SK-N-SH treated with all-trans-retinoic acid at 6 μM for 48 hours (cell line): Measurements from ENCODE around the gene CHRND.

Experiments used
- ATAC-seq: fragments of 200-7000 bp; cut with Tn5 transposase; 3 replicates; pipeline ENCODE4 v1.9.1; 2020; ENCODE audit warnings: mild to moderate bottlenecking, moderate library complexity
- BACH2 ChIP-seq: fragments of 250-450 bp; sonication (Bioruptor Pico); IDR thresholded peaks from 2 replicates; pipeline ENCODE4 v1.9.0; 2021; ENCODE audit warnings: mild to moderate bottlenecking, borderline replicate concordance
- CSDC2 ChIP-seq: fragments of 250-450 bp; sonication (Bioruptor Pico); IDR thresholded peaks from 2 replicates; pipeline ENCODE4 v1.5.0; 2020; ENCODE audit warnings: mild to moderate bottlenecking, moderate library complexity
- ESRRG ChIP-seq: fragments of 250-450 bp; sonication (Bioruptor Pico); IDR thresholded peaks from 2 replicates; pipeline ENCODE4 v1.6.1; 2021; ENCODE audit warnings: mild to moderate bottlenecking
- GLIS3 ChIP-seq: fragments of 250-450 bp; sonication (Bioruptor Pico); IDR thresholded peaks from 2 replicates; pipeline ENCODE4 v1.5.0; 2020; ENCODE audit warnings: mild to moderate bottlenecking, moderate library complexity
- OSR1 ChIP-seq: fragments of 250-450 bp; sonication (Bioruptor Pico); IDR thresholded peaks from 2 replicates; pipeline ENCODE4 v1.8.0; 2022; ENCODE audit warnings: moderate library complexity, mild to moderate bottlenecking, inconsistent platforms
- PPARA ChIP-seq: fragments of 250-450 bp; sonication (Bioruptor Pico); IDR thresholded peaks from 2 replicates; pipeline ENCODE4 v1.5.0; 2020; ENCODE audit warnings: mild to moderate bottlenecking, borderline replicate concordance
- RARB ChIP-seq: fragments of 250-450 bp; sonication (Bioruptor Pico); IDR thresholded peaks from 2 replicates; pipeline ENCODE4 v1.8.0; 2021; ENCODE audit warnings: mild to moderate bottlenecking, moderate library complexity
- SNAI2 ChIP-seq: fragments of 250-450 bp; sonication (Bioruptor Pico); IDR thresholded peaks from 2 replicates; pipeline ENCODE4 v1.5.0; 2020; ENCODE audit warnings: mild to moderate bottlenecking, moderate library complexity
- TCF4 ChIP-seq: fragments of 250-450 bp; sonication (Bioruptor Pico); IDR thresholded peaks from 2 replicates; pipeline ENCODE4 v1.8.0; 2021; ENCODE audit warnings: mild to moderate bottlenecking, moderate library complexity, borderline replicate concordance
- TOX ChIP-seq: fragments of 250-450 bp; sonication (Bioruptor Pico); IDR thresholded peaks from 2 replicates; pipeline ENCODE4 v1.8.0; 2021; ENCODE audit warnings: mild to moderate bottlenecking, moderate library complexity, borderline replicate concordance
- ZC3H10 ChIP-seq: fragments of 250-450 bp; sonication (Bioruptor Pico); IDR thresholded peaks from 2 replicates; pipeline ENCODE4 v1.5.1; 2021; ENCODE audit warnings: mild to moderate bottlenecking, moderate library complexity
- ZFP3 ChIP-seq: fragments of 250-450 bp; sonication (Bioruptor Pico); IDR thresholded peaks from 2 replicates; pipeline ENCODE4 v1.5.0; 2020; ENCODE audit warnings: mild to moderate bottlenecking, moderate library complexity
- ZFP30 ChIP-seq: fragments of 450-650 bp; formaldehyde crosslinking; IDR thresholded peaks from 2 replicates; pipeline ENCODE4 v1.5.0; 2022; ENCODE audit warnings: mild to moderate bottlenecking, moderate library complexity
- ZNF565 ChIP-seq: fragments of 450-650 bp; formaldehyde crosslinking; conservative IDR thresholded peaks from 2 replicates; pipeline ENCODE4 v1.5.0; 2020; ENCODE audit warnings: low read depth, mild to moderate bottlenecking, moderate library complexity
- ZNF70 ChIP-seq: fragments of 450-650 bp; formaldehyde crosslinking; IDR thresholded peaks from 2 replicates; pipeline ENCODE4 v1.5.0; 2020; ENCODE audit warnings: mild to moderate bottlenecking, moderate library complexity
- ZNF8 ChIP-seq: fragments of 450-650 bp; formaldehyde crosslinking; IDR thresholded peaks from 2 replicates; pipeline ENCODE4 v1.5.0; 2020; ENCODE audit warnings: mild to moderate bottlenecking, moderate library complexity
- TF ChIP-seq, protein P1 (sequence below): fragments of 250-450 bp; sonication (Bioruptor Pico); IDR thresholded peaks from 2 replicates; pipeline ENCODE4 v1.5.0; 2020; ENCODE audit warnings: mild to moderate bottlenecking, moderate library complexity
- TF ChIP-seq, protein P2 (sequence below): fragments of 250-450 bp; sonication (Bioruptor Pico); IDR thresholded peaks from 2 replicates; pipeline ENCODE4 v1.5.1; 2020; ENCODE audit warnings: low read depth, mild to moderate bottlenecking, moderate library complexity
- TF ChIP-seq, protein P3 (sequence below): fragments of 250-450 bp; sonication (Bioruptor Pico); IDR thresholded peaks from 2 replicates; pipeline ENCODE4 v1.5.1; 2021; ENCODE audit warnings: mild to moderate bottlenecking, moderate library complexity

Gene CHRND

DNA sequence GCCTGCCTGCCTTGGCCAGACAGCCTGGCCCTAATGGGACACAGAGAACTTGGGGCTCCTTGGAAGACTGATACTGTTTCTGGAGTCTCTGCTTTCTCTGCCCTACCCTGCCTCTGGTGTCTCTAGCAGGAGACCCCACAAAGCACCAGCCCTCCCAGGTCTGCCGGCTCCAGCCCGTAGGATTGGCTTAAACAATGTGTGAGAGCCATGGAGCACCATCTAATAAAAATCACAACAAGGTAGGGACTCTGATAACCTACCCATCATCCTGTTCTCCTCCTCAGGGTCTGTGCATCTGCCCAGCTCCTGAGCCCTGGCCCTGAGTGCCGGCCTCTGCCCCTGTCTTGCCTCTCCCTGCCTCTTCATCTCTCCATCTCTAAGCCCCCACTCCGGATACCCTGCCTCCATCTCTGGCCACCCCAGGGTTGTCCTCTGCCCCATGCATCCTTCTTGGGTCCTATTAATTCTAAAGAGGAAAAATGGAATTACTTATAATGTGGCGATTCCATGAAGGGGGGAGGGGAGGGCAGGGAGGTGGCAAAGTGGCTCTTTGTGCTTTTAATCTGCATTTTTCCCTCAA lies 37.1 kb upstream of the CHRND start:
- TF ChIP-seq PPARA (CRISPR knock-in tag) (no peak), CSDC2 (CRISPR knock-in tag) (no peak), TOX (CRISPR knock-in tag) (no peak), GLIS3 (CRISPR knock-in tag) (no peak), OSR1 (no peak), ESRRG (CRISPR knock-in tag) (no peak), ZNF8 (CRISPR knock-in tag) (no peak), ZFP3 (CRISPR knock-in tag) (no peak), ZNF70 (no peak), ZNF565 (no peak), BACH2 (no peak), ZFP30 (CRISPR knock-in tag) (no peak), RARB (CRISPR knock-in tag) (no peak)
- TF ChIP-seq, protein P1, sequence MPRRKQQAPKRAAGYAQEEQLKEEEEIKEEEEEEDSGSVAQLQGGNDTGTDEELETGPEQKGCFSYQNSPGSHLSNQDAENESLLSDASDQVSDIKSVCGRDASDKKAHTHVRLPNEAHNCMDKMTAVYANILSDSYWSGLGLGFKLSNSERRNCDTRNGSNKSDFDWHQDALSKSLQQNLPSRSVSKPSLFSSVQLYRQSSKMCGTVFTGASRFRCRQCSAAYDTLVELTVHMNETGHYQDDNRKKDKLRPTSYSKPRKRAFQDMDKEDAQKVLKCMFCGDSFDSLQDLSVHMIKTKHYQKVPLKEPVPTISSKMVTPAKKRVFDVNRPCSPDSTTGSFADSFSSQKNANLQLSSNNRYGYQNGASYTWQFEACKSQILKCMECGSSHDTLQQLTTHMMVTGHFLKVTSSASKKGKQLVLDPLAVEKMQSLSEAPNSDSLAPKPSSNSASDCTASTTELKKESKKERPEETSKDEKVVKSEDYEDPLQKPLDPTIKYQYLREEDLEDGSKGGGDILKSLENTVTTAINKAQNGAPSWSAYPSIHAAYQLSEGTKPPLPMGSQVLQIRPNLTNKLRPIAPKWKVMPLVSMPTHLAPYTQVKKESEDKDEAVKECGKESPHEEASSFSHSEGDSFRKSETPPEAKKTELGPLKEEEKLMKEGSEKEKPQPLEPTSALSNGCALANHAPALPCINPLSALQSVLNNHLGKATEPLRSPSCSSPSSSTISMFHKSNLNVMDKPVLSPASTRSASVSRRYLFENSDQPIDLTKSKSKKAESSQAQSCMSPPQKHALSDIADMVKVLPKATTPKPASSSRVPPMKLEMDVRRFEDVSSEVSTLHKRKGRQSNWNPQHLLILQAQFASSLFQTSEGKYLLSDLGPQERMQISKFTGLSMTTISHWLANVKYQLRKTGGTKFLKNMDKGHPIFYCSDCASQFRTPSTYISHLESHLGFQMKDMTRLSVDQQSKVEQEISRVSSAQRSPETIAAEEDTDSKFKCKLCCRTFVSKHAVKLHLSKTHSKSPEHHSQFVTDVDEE (CRISPR knock-in tag): no peak
- TF ChIP-seq, protein P2, sequence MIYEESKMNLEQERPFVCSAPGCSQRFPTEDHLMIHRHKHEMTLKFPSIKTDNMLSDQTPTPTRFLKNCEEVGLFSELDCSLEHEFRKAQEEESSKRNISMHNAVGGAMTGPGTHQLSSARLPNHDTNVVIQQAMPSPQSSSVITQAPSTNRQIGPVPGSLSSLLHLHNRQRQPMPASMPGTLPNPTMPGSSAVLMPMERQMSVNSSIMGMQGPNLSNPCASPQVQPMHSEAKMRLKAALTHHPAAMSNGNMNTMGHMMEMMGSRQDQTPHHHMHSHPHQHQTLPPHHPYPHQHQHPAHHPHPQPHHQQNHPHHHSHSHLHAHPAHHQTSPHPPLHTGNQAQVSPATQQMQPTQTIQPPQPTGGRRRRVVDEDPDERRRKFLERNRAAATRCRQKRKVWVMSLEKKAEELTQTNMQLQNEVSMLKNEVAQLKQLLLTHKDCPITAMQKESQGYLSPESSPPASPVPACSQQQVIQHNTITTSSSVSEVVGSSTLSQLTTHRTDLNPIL (CRISPR knock-in tag): no peak
- TF ChIP-seq, protein P3, sequence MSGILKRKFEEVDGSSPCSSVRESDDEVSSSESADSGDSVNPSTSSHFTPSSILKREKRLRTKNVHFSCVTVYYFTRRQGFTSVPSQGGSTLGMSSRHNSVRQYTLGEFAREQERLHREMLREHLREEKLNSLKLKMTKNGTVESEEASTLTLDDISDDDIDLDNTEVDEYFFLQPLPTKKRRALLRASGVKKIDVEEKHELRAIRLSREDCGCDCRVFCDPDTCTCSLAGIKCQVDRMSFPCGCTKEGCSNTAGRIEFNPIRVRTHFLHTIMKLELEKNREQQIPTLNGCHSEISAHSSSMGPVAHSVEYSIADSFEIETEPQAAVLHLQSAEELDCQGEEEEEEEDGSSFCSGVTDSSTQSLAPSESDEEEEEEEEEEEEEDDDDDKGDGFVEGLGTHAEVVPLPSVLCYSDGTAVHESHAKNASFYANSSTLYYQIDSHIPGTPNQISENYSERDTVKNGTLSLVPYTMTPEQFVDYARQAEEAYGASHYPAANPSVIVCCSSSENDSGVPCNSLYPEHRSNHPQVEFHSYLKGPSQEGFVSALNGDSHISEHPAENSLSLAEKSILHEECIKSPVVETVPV (CRISPR knock-in tag): no peak
- ATAC-seq: no peak

DNA sequence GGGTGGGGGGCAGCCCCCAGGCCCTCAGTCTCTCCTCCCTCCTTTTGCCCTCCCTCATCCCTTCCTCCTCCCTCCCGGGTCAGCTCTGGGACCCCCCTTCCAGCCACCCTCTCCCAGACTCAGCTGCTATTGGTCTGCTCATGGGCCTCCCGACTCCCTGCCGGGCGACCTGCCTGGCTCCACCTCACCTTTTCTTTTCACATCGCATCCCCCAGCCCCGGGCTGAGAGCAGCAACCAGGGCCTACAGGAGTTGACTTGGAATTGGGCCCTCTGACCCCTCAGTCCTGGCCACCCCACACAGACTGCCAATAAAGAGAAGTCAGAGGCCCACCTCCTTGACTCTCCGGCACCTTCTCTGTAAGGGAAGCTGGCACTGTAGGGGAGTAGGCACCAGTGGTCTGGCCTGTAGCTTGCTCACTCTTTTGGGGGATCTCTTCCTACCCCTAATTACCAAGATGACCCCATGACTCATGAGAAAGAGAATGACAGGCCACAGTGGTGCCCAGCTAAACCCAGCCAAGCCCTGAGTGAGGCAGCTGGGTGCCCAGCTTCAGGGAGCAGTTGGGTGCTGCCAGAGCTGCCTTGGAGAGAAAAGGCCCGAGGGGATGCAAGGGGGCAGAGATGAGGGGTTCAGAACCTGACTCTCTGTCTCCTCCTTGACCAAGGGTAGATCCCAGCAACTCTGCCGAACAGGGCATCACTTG lies 36.3 kb upstream of the CHRND start:
- no peak for ATAC-seq
- no peak for TF ChIP-seq TCF4
- no peak for TF ChIP-seq ZNF8 (CRISPR knock-in tag)
- TF ChIP-seq RARB (CRISPR knock-in tag): no peak
- no peak for TF ChIP-seq GLIS3 (CRISPR knock-in tag)
- TF ChIP-seq ESRRG (CRISPR knock-in tag): no peak
- TF ChIP-seq, protein P3 (CRISPR knock-in tag): no peak
- TF ChIP-seq SNAI2 (CRISPR knock-in tag): no peak
- TF ChIP-seq TOX (CRISPR knock-in tag): no peak
- TF ChIP-seq OSR1: no peak
- TF ChIP-seq, protein P2 (CRISPR knock-in tag): no peak
- TF ChIP-seq ZC3H10: no peak
- no peak for TF ChIP-seq ZNF565
- no peak for TF ChIP-seq ZFP3 (CRISPR knock-in tag)

DNA sequence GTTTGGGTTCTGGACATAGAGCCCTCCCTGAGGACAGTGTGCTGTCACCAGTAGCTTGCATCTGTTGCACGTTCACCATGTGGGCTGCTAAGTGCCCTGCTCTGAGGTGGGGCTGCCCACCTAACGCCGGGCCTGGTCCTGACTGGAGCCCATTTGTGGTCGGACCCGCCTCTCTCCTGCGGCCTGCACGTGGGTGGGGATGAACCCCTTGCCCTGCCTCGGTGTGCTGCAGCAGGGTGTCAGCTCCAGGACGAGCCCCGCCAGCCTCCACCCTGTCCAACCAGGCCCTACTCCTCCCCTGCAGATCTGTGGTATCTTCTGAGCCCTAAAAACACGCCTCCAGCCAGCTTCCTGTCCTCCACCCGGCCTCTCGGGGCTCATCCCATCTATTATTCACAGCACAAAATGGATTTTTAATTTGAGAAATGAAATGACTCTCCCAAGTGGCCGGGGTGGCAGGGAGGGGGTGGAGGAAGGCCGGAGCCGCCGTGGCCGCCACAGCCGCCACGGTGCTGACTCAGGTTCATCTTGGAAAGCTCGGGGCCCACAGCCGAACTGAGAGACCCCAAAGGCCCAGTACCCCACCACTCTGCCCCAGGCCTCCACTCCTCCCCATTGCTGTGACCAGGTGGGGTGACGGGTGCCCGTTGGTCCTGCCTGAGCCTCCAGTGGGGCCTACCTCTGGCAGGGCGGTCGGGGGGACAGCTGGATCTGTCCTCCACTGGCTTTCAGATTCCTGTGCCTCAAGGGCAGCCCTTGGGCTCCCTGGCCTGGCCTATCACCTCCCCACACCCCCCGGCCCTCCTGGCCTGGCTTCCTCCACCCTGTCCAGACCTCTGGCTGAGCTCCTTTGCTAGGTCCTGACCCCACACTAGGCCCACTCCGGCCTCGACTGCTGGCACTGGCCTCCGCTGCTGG lies 35.5 kb upstream of the CHRND start:
- no peak for ATAC-seq
- TF ChIP-seq GLIS3 (CRISPR knock-in tag): no peak
- TF ChIP-seq ZNF70: no peak
- TF ChIP-seq, protein P3 (CRISPR knock-in tag): no peak
- TF ChIP-seq, all 23 proteins: peak for 0
